Astrocyte (in vitro differentiated cells and primary cell): ENCODE data around the gene FAM161B. TPM values are rescaled to one million over a fixed set of nuclear protein-coding genes. Genes with fewer than 3 reads are reported as not detected.
A peak's percentile ranks its signal among the peaks of the same experiment; 100 is the strongest.

Experiments
- DNase-seq: peaks from one replicate; pipeline ENCODE4 v3.0.0-alpha.2; 2010; ENCODE audit warnings: low read depth
- FAIRE-seq: peaks from 2 replicates; lab custom pipeline; 2011; peaks lifted over from hg19 to GRCh38; lab: Jason Lieb, UNC
- H2AFZ ChIP-seq: 2 replicates; pipeline ENCODE4 v1.6.0; 2012; ENCODE audit warnings: low read depth, low read length, inconsistent platforms
- H3K27ac ChIP-seq: 2 replicates; pipeline ENCODE4 v1.5.1; 2011; ENCODE audit warnings: low read depth, low read length, inconsistent platforms
- H3K27me3 ChIP-seq: 2 replicates; pipeline ENCODE4 v1.6.0; 2011; ENCODE audit warnings: low read length, inconsistent platforms; ENCODE audit not compliant: insufficient read depth
- H3K36me3 ChIP-seq: 2 replicates; pipeline ENCODE4 v1.5.1; 2011; ENCODE audit warnings: low read length, inconsistent platforms; ENCODE audit not compliant: insufficient read depth
- H3K4me1 ChIP-seq: 2 replicates; pipeline ENCODE4 v1.5.1; 2011; ENCODE audit warnings: low read length, inconsistent platforms; ENCODE audit not compliant: insufficient read depth
- H3K4me2 ChIP-seq: 2 replicates; pipeline ENCODE4 v1.6.0; 2012; ENCODE audit warnings: low read length, inconsistent platforms
- H3K4me3 ChIP-seq: 2 replicates; pipeline ENCODE4 v1.5.1; 2011; ENCODE audit warnings: low read depth, mild to moderate bottlenecking, low read length, inconsistent platforms; ENCODE audit not compliant: insufficient read depth
- H3K79me2 ChIP-seq: 2 replicates; pipeline ENCODE4 v1.6.0; 2012; ENCODE audit warnings: mild to moderate bottlenecking, low read length, inconsistent platforms; ENCODE audit not compliant: insufficient read depth
- H3K9ac ChIP-seq: 2 replicates; pipeline ENCODE4 v1.6.0; 2012; ENCODE audit warnings: mild to moderate bottlenecking, low read length, inconsistent platforms
- H3K9me3 ChIP-seq: 2 replicates; pipeline ENCODE4 v1.5.1; 2012; ENCODE audit warnings: low read depth, mild to moderate bottlenecking, low read length, inconsistent platforms; ENCODE audit not compliant: insufficient read depth
- H4K20me1 ChIP-seq: 2 replicates; pipeline ENCODE4 v1.6.0; 2012; ENCODE audit warnings: low read length, inconsistent platforms; ENCODE audit not compliant: insufficient read depth
- H3K27ac Mint-ChIP-seq: one replicate; pipeline ENCODE4 v1.8.0; 2021; ENCODE audit warnings: mild to moderate bottlenecking, mixed read lengths; ENCODE audit not compliant: unreplicated experiment
- H3K27me3 Mint-ChIP-seq: one replicate; pipeline ENCODE4 v1.8.0; 2021; ENCODE audit warnings: low read depth, mixed read lengths; ENCODE audit not compliant: unreplicated experiment
- H3K36me3 Mint-ChIP-seq: one replicate; pipeline ENCODE4 v1.8.0; 2021; ENCODE audit warnings: low read depth, mixed read lengths; ENCODE audit not compliant: unreplicated experiment
- H3K4me1 Mint-ChIP-seq: one replicate; pipeline ENCODE4 v1.8.0; 2021; ENCODE audit warnings: low read depth, mixed read lengths; ENCODE audit not compliant: unreplicated experiment
- H3K4me3 Mint-ChIP-seq: one replicate; pipeline ENCODE4 v1.8.0; 2021; ENCODE audit warnings: mild to moderate bottlenecking, moderate library complexity, mixed read lengths; ENCODE audit not compliant: unreplicated experiment
- H3K9me3 Mint-ChIP-seq: one replicate; pipeline ENCODE4 v1.8.0; 2021; ENCODE audit warnings: mild to moderate bottlenecking, mixed read lengths; ENCODE audit not compliant: unreplicated experiment
- CTCF ChIP-seq: IDR thresholded peaks from 2 replicates; pipeline ENCODE4 v1.5.1; 2011; ENCODE audit warnings: low read depth, mild to moderate bottlenecking, inconsistent platforms, low read length, moderate library complexity; ENCODE audit not compliant: insufficient read depth
- EZH2 ChIP-seq: IDR thresholded peaks from 2 replicates; pipeline ENCODE4 v1.6.1; 2012; ENCODE audit warnings: mild to moderate bottlenecking, low read length, inconsistent platforms; ENCODE audit not compliant: insufficient read depth
- total RNA-seq: library from RNA; stranded (reverse); gene quantifications from 2 replicates; pipeline ENCODE4 v1.2.1, GENCODE V29; 2021

The FAM161B gene
- total RNA-seq, 1 donor from 2014 or later: 2.6 TPM

GRCh38 chr14:73943083-73943482, 6.8 kb downstream of the FAM161B start:
- Histone ChIP-seq H3K4me1 (no peaks in the 10 kb centered on the region), H4K20me1 (no peaks in the 10 kb centered on the region), H3K4me2 (no peak overlapping the region), H3K4me3 (no peak overlapping the region), H3K9me3 (no peaks in the 10 kb centered on the region), H3K79me2 (no peaks in the 10 kb centered on the region), H3K36me3 (peaks cover 6% of the 10 kb centered on the region), H3K27ac (no peak overlapping the region), H3K9ac (no peak overlapping the region), H3K27me3 (no peaks in the 10 kb centered on the region), H2AFZ (no peak overlapping the region)
- no peak overlapping the region for H3K4me3 Mint-ChIP-seq
- no peak for FAIRE-seq
- H3K36me3 Mint-ChIP-seq: peaks cover 13% of the 10 kb centered on the region
- no peaks in the 10 kb centered on the region for H3K4me1 Mint-ChIP-seq
- peak; percentile 3 for DNase-seq
- H3K9me3 Mint-ChIP-seq: no peaks in the 10 kb centered on the region
- H3K27ac Mint-ChIP-seq: no peak overlapping the region
- no peak for TF ChIP-seq CTCF
- no peak for TF ChIP-seq EZH2
- H3K27me3 Mint-ChIP-seq: no peaks in the 10 kb centered on the region

GRCh38 chr14:73942180-73942579, 7.7 kb downstream of the FAM161B start:
- Mint-ChIP-seq H3K9me3 (no peaks in the 10 kb centered on the region), H3K27me3 (no peaks in the 10 kb centered on the region), H3K4me1 (no peaks in the 10 kb centered on the region), H3K27ac (no peak overlapping the region), H3K36me3 (peaks cover 17% of the 10 kb centered on the region), H3K4me3 (no peak overlapping the region)
- TF ChIP-seq CTCF: no peak
- no peak for TF ChIP-seq EZH2
- Histone ChIP-seq H4K20me1 (no peaks in the 10 kb centered on the region), H2AFZ (no peak overlapping the region), H3K9me3 (no peaks in the 10 kb centered on the region), H3K79me2 (no peaks in the 10 kb centered on the region), H3K27me3 (no peaks in the 10 kb centered on the region), H3K4me3 (no peak overlapping the region), H3K36me3 (peaks cover 6% of the 10 kb centered on the region), H3K4me2 (no peak overlapping the region), H3K9ac (no peak overlapping the region), H3K4me1 (no peaks in the 10 kb centered on the region), H3K27ac (no peak overlapping the region)
- no peak for FAIRE-seq
- no peak for DNase-seq

GRCh38 chr14:73937012-73937411, 12.9 kb downstream of the FAM161B start:
- Histone ChIP-seq H3K36me3 (peaks cover 22% of the 10 kb centered on the region), H3K79me2 (no peaks in the 10 kb centered on the region), H3K9me3 (no peaks in the 10 kb centered on the region), H3K27me3 (no peaks in the 10 kb centered on the region), H3K4me2 (no peak overlapping the region), H3K4me1 (no peaks in the 10 kb centered on the region), H3K9ac (no peak overlapping the region), H3K4me3 (no peak overlapping the region), H2AFZ (no peak overlapping the region), H3K27ac (no peak overlapping the region), H4K20me1 (no peaks in the 10 kb centered on the region)
- Mint-ChIP-seq H3K36me3 (peaks cover 10% of the 10 kb centered on the region), H3K27ac (no peak overlapping the region), H3K4me3 (no peak overlapping the region), H3K9me3 (no peaks in the 10 kb centered on the region), H3K27me3 (no peaks in the 10 kb centered on the region), H3K4me1 (no peaks in the 10 kb centered on the region)
- no peak for TF ChIP-seq CTCF
- TF ChIP-seq EZH2: no peak
- FAIRE-seq: no peak
- DNase-seq: no peak
